ENCODE data around the gene CHST1.

DNA sequence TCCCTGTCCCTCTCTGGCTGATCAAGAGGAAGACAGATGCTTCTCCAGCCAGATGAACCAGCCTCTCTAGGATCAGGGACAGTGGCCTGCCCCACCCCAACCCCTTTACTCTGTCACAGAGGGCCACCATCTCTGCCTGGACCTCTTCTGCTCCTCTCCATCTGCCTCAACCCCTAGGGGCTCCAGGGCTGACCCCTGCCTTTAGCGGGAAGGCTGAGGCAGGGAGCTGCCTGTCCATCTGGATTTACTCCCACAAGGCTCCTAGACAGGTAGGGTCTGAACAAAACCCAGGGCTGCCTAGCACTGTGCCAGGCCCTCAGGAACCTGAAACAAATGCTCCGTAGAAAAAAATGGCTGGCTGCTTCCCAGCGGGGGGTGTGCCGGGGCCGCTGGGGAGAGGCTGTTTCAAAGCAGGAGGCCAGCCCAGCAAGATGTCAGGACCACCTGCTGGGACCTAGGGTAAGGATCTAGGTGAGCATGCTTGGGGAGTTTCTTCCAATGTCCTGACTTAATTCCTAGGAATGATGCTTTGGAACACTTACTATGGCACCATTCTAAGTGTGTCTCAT lies 3.2 kb downstream of the CHST1 start:
- TF ChIP-seq CTCF (IDR thresholded peaks at IDR 0.05) (no peak), EZH2 (IDR thresholded peaks at IDR 0.05) (no peak), EZH2phosphoT487 (IDR thresholded peaks at IDR 0.05) (no peak)
